Superior temporal gyrus (tissue), 1 donor: ENCODE measurements around the gene FAM181B.
"Not testable (repeated sequence)": the region's sequence is repeated elsewhere in the genome, so short reads cannot be mapped to it uniquely, and the experiment has no call there.

Experiments used
- DNase-seq: peaks from one replicate; pipeline ENCODE4 v3.0.0-alpha.2; 2016; ENCODE audit errors: extremely low spot score

FAM181B gene

DNA sequence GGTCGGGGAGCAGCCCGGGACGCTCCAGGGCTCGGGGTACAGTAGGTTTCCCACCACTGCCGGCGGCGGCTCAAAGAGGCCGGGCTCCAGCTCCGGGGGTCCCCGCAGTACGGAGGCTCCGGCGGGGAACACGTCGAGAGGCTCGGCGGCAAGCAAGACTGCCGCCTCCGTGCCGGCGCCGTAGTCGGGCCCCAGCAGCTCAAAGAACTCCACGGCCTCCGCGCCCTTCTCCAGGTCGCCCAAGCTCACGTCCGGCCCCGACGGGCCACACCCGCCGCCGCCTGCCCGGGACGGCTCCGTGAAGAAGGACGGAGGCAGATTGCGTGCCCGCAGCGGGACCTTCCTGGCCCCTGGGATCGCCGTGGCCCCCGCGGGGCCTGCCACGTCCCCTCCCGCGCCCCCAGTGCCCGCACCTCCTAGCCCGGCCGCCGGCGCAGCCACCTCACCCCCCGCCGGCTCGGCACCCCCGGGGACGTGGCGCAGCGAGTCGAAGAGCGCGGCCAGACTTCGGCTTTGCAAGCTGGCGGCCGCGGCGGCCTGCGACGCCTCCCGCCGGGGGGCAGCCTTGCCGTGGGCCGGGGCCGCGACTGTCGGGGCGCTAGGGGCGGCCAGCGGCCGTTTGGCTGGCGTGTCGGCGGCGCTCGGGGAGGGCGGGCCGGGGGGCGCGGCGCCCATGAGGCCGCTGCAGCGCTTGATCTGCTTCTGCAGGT, 775 bp downstream of the FAM181B start:
- no peak for DNase-seq

DNA sequence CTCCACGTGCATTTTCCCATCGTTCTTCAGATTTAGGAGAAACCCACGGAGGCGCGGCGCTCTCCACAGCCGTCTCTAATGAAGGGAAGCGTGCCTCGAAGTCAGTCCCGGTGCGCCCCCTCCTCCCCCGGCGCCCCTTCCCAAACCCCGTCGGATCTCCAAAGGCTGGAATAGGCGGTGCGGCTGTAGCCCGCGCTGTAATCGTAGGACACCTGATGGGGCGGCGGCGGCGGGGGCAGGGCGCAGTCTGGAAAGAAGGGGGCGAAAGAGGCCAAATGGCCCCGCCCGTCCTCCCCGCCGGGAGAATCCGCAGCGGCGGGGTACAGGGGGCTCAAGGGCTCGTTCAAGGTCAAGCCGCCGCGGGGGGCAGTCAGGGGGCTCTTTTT, 1.3 kb downstream of the FAM181B start:
- no peak for DNase-seq

- DNase-seq = no peak
Observed at GRCh38 chr11:82731691-82732277, 1.9 kb downstream of the FAM181B start.

- DNase-seq = no peak
Observed at GRCh38 chr11:82730754-82731153, 2.9 kb downstream of the FAM181B start.

DNA sequence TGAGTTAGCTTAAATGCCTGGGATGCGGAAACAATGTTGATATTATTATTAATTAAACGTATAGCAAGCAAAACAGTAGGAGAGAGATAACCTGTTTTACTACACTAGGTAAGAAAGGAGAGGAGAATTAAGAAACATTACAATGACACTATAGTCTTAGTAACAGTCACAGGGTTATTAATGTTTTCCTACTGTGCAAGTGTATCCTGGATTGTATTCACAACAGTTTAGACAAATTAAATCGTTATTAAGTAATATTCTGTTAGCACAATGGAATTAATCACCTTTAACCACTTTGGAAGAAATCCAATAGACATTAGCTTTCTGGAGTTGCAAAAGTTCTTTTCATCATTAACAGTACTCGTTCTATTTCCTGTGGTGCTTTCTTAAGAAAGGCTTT, 3.4 kb downstream of the FAM181B start:
- DNase-seq = no peak

DNA sequence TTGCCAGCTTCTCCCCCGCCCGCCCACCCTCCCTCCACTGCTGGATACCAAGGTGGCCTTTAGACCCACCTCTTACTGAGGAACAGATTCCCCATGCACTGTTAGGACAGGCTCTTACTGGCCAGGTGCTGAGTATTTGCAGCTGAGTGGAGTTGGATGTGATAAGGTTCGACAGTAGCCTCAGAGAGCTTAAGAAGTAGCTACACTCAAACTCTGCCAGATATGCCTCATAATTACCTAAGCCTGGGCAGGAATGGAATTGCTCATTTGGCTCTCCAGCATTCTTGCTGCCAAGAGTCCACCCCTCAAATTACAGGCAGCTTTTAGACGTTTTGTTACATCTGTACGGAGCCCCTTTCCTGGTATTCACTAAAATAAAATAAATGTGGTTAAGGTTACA, 9.6 kb downstream of the FAM181B start:
- DNase-seq = no peak

- DNase-seq = no peak
Observed at GRCh38 chr11:82722231-82722630, 11.4 kb downstream of the FAM181B start.

DNA sequence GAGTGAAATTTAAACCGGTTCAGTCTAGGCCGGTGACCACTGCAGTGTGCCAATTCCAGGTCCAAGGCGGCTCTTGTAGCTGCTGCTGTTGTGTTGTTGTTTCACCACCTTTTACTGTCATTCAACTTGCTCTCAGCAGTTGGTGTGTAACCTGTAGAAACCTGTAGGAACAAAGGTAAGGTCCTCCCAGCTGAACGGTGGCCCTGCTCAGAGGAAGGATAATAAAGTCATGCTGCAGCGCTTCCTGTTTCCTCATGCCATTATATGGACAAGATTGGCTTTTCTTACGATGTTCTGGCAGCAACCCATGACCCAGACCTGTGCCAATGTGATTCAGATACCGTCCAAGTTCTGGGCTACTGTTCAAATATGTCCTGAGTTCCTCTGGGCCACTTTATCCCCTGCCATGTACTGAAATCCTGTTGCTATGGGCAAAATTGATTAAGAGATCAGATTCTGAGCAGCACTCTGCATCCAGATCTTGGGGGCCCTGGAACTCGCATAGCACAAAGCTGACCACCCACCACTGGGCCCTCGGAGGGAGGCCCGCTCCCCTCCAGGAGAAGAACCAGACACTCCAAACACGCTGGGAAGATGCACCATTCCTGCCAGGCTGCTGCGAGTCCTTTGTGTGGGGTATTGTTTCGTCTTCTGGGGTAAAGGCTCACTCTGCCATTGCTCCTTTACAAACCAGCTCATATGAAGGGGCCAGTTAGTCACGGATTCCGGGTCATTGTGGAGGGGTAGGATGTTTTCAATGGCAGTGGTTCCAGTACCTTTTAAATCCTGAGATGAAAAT, 13.2 kb downstream of the FAM181B start:
- DNase-seq = no peak

- DNase-seq = peak; percentile 84
Observed at GRCh38 chr11:82719361-82720105, 14.1 kb downstream of the FAM181B start.

- peak; percentile 78 for DNase-seq
Observed at GRCh38 chr11:82718821-82719220, 14.8 kb downstream of the FAM181B start.

DNA sequence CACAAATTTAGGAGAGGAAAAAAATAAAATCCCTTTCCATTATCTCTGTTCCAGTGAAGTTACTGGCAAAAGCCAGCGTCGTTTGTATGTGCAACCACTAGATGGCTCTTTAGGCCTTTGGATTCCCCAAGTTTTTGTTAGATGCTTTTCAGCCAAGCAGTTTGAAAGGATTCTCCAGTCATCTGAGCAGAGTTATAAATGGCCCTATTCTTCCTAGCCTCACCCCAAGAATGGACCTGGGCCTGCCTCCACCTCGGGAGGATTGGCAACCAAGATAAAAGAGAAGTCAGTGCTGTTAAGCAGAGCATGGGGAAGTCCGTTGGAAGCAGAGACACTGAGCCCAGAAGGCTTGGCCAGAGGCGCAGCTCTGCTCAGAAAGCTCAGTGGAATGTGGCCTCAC, 15.4 kb downstream of the FAM181B start:
- peak; percentile 96 for DNase-seq

- DNase-seq = no peak
Observed at GRCh38 chr11:82714346-82715174, 19.1 kb downstream of the FAM181B start.

DNA sequence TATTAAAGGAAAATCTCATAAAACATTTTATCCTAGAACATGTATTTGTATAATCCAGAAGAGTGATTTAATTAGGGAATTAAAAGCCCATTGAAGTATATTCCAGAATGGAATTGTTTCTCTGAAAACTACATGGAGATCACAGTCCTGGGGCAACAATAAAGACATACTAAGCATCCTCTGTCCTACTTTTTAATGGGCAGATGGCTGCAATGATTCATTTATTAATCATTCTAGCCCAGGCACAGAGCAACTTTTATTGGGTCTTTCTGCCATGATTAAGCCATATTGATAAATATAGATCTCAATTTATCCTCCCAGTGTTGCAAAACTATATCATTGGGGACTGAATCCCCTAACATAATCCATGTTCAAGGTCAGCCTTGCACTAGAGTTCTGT, 22.0 kb downstream of the FAM181B start:
- DNase-seq = no peak

DNA sequence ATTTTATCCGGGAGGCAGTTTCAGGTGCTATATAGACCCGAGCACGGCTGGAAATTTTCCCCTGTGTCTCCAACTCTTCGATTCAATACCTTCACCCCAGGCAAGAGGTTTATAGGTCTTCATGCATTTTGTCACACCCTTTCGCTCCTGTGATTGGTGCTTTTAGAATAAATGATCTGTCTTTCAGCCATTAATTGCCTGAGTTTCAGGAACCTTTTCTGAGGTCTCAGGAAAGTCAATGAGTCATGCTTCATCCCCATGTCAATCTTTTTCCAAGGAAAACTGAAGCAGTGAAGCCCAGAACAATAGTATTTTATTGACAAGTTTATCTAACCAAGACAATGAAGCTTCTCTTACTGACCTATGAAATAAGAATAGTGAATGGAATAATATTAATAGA, 29.9 kb downstream of the FAM181B start:
- DNase-seq = no peak

GRCh38 chr11:82703226-82703625, 30.4 kb downstream of the FAM181B start:
- DNase-seq = no peak

GRCh38 chr11:82701847-82702520, 31.7 kb downstream of the FAM181B start:
- peak; percentile 87 for DNase-seq

GRCh38 chr11:82698576-82699352, 34.9 kb downstream of the FAM181B start:
- DNase-seq = no peak

- no peak for DNase-seq
Observed at GRCh38 chr11:82692981-82693380, 40.7 kb downstream of the FAM181B start.

DNA sequence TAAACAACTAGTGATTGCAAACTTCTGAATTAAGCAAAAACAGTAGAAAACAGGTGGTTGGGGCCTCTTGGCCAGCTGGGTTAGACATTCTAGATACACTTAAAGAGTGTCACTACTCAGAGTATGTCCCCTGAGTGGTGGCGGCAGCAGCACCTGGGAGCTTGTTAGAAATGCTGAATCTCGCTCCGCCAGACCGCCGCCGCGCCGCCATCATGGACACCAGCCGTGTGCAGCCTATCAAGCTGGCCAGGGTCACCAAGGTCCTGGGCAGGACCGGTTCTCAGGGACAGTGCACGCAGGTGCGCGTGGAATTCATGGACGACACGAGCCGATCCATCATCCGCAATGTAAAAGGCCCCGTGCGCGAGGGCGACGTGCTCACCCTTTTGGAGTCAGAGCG, 44.3 kb downstream of the FAM181B start:
- DNase-seq = not testable (repeated sequence)

- no peak for DNase-seq
Observed at GRCh38 chr11:82686211-82686610, 47.5 kb downstream of the FAM181B start.
